Neural progenitor cell (in vitro differentiated cells): ENCODE results near the gene TUB. TPM values are rescaled to one million over a fixed set of nuclear protein-coding genes. Genes with fewer than 3 reads are reported as not detected.

ENCODE experiments used
- DNase-seq: peaks from one replicate; pipeline ENCODE4 v3.0.0-alpha.2; 2016; ENCODE audit warnings: low spot score
- H2AFZ ChIP-seq: fragments of 200-600 bp; sonication (generic); replicated peaks from 2 replicates; pipeline ENCODE4 v1.6.1; 2016; ENCODE audit warnings: antibody characterized with exemption
- H3F3A ChIP-seq: fragments of 200-600 bp; sonication (generic); 2 replicates; pipeline ENCODE4 v1.6.1; 2016; ENCODE audit warnings: antibody characterized with exemption, low read depth
- H3K27ac ChIP-seq: fragments of 200-600 bp; sonication (generic); 2 replicates; pipeline ENCODE4 v1.5.1; 2016; ENCODE audit warnings: mild to moderate bottlenecking
- H3K27me3 ChIP-seq: fragments of 200-600 bp; sonication (generic); 2 replicates; pipeline ENCODE4 v1.6.1; 2016; ENCODE audit warnings: mild to moderate bottlenecking, moderate library complexity
- H3K36me3 ChIP-seq: fragments of 200-600 bp; sonication (generic); 2 replicates; pipeline ENCODE4 v1.5.1; 2016
- H3K4me1 ChIP-seq: fragments of 200-600 bp; sonication (generic); 2 replicates; pipeline ENCODE4 v1.6.1; 2016; ENCODE audit warnings: mixed run types
- H3K4me2 ChIP-seq: fragments of 200-600 bp; sonication (generic); 2 replicates; pipeline ENCODE4 v1.6.1; 2016
- H3K4me3 ChIP-seq: fragments of 200-600 bp; sonication (generic); 2 replicates; pipeline ENCODE4 v1.5.1; 2016
- H3K79me2 ChIP-seq: fragments of 200-600 bp; sonication (generic); 2 replicates; pipeline ENCODE4 v1.6.1; 2016; ENCODE audit warnings: low read depth
- H3K9ac ChIP-seq: fragments of 200-600 bp; sonication (generic); 2 replicates; pipeline ENCODE4 v1.6.1; 2016
- H3K9me3 ChIP-seq: fragments of 200-600 bp; sonication (generic); 2 replicates; pipeline ENCODE4 v1.5.1; 2016; ENCODE audit warnings: low read depth
- H4K20me1 ChIP-seq: fragments of 200-600 bp; sonication (generic); 2 replicates; pipeline ENCODE4 v1.6.1; 2016; ENCODE audit warnings: low read depth
- H3K27ac Mint-ChIP-seq: 3 replicates; pipeline ENCODE4 v1.8.0; 2021; ENCODE audit warnings: mixed read lengths
- H3K27me3 Mint-ChIP-seq: 2 replicates; pipeline ENCODE4 v1.8.0; 2022; ENCODE audit warnings: low read depth, mild to moderate bottlenecking, inconsistent platforms, moderate library complexity, mixed read lengths; ENCODE audit not compliant: insufficient read depth
- H3K36me3 Mint-ChIP-seq: 3 replicates; pipeline ENCODE4 v1.8.0; 2021; ENCODE audit warnings: mixed read lengths
- H3K4me1 Mint-ChIP-seq: 3 replicates; pipeline ENCODE4 v1.8.0; 2021; ENCODE audit warnings: mixed read lengths
- H3K4me3 Mint-ChIP-seq: 3 replicates; pipeline ENCODE4 v1.8.0; 2021; ENCODE audit warnings: mild to moderate bottlenecking, moderate library complexity, mixed read lengths
- H3K9me3 Mint-ChIP-seq: 3 replicates; pipeline ENCODE4 v1.8.0; 2020; ENCODE audit warnings: mixed read lengths
- EZH2 ChIP-seq: fragments of 200-600 bp; sonication (generic); IDR thresholded peaks from 2 replicates; pipeline ENCODE4 v1.6.1; 2017; ENCODE audit warnings: antibody characterized with exemption, mild to moderate bottlenecking, moderate library complexity
- EZH2phosphoT487 ChIP-seq: fragments of 200-600 bp; sonication (generic); IDR thresholded peaks from 2 replicates; pipeline ENCODE4 v1.6.1; 2017; ENCODE audit warnings: antibody characterized with exemption
- total RNA-seq: library from RNA; depleted of rRNA; stranded (reverse); fragments of >200 nt; gene quantifications from 2 replicates; pipeline ENCODE4 v1.2.3, GENCODE V29; 2015; ENCODE audit warnings: low replicate concordance
- TF ChIP-seq, protein P1 (sequence below): fragments of 200-600 bp; sonication (generic); IDR thresholded peaks from 2 replicates; pipeline ENCODE4 v1.5.1; 2017; ENCODE audit warnings: antibody characterized with exemption, mild to moderate bottlenecking

Gene TUB
- total RNA-seq, 1 donor from 2014 or later, result 28.7 TPM

GRCh38 chr11:8122173-8122764, 41.3 kb downstream of the TUB start:
- Histone ChIP-seq H3K27ac (no peak overlapping the region), H3K36me3 (peaks cover 5% of the 10 kb centered on the region), H3K79me2 (no peaks in the 10 kb centered on the region), H3K4me3 (no peak overlapping the region), H3K4me1 (no peaks in the 10 kb centered on the region), H2AFZ (no peak overlapping the region), H3F3A (no peaks in the 10 kb centered on the region), H3K9me3 (no peaks in the 10 kb centered on the region), H4K20me1 (no peaks in the 10 kb centered on the region), H3K27me3 (no peaks in the 10 kb centered on the region), H3K4me2 (no peak overlapping the region), H3K9ac (no peak overlapping the region)
- no peak for TF ChIP-seq EZH2phosphoT487
- TF ChIP-seq, protein P1, sequence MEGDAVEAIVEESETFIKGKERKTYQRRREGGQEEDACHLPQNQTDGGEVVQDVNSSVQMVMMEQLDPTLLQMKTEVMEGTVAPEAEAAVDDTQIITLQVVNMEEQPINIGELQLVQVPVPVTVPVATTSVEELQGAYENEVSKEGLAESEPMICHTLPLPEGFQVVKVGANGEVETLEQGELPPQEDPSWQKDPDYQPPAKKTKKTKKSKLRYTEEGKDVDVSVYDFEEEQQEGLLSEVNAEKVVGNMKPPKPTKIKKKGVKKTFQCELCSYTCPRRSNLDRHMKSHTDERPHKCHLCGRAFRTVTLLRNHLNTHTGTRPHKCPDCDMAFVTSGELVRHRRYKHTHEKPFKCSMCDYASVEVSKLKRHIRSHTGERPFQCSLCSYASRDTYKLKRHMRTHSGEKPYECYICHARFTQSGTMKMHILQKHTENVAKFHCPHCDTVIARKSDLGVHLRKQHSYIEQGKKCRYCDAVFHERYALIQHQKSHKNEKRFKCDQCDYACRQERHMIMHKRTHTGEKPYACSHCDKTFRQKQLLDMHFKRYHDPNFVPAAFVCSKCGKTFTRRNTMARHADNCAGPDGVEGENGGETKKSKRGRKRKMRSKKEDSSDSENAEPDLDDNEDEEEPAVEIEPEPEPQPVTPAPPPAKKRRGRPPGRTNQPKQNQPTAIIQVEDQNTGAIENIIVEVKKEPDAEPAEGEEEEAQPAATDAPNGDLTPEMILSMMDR, result no peak
- Mint-ChIP-seq H3K27me3 (no peaks in the 10 kb centered on the region), H3K9me3 (peaks cover 18% of the 10 kb centered on the region), H3K4me1 (no peaks in the 10 kb centered on the region), H3K36me3 (peaks cover 12% of the 10 kb centered on the region), H3K27ac (no peak overlapping the region), H3K4me3 (no peak overlapping the region)
- no peak for DNase-seq

DNA sequence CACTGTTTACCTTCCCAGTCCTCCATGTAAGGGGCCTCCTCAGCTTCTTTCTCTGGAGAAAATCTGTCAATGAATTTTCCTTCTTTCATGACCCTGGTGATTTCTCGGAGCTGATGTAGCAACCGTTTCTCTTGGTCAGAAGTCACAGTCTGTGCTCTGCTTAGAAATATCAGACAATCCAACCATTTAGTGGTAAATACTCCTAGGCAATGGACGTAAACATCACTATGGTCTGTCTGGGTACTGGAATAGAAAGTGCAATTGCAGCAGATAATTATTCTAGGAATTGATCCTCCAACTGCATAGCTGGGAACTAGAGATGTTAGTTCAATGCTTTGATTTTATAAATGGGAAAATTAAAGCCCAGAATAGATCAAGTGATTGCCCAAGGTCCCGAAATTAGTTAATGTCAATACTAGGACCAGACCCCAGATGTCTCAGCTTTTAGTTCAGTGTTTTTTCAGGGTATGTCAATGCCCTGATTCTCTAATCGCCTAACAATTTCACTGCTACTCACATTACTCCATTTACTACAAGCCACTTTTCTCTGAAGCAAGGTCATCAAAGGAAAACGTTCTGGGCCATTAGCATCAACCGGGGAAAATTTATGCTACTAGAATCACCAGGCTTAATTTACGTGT, 45.8 kb downstream of the TUB start:
- Histone ChIP-seq H3K27me3 (no peaks in the 10 kb centered on the region), H3K9ac (no peak overlapping the region), H3K36me3 (no peaks in the 10 kb centered on the region), H2AFZ (no peak overlapping the region), H3K79me2 (no peaks in the 10 kb centered on the region), H3K4me2 (no peak overlapping the region), H4K20me1 (no peaks in the 10 kb centered on the region), H3K4me1 (no peaks in the 10 kb centered on the region), H3K9me3 (no peaks in the 10 kb centered on the region), H3F3A (no peaks in the 10 kb centered on the region), H3K4me3 (no peak overlapping the region), H3K27ac (no peak overlapping the region)
- H3K27ac Mint-ChIP-seq, result no peak overlapping the region
- TF ChIP-seq EZH2 (no peak), EZH2phosphoT487 (no peak)
- TF ChIP-seq, protein P1, result no peak
- no peak overlapping the region for H3K4me3 Mint-ChIP-seq
- peaks cover 4% of the 10 kb centered on the region for H3K36me3 Mint-ChIP-seq
- no peaks in the 10 kb centered on the region for H3K4me1 Mint-ChIP-seq
- no peak for DNase-seq
- H3K9me3 Mint-ChIP-seq, result no peaks in the 10 kb centered on the region
- no peaks in the 10 kb centered on the region for H3K27me3 Mint-ChIP-seq

DNA sequence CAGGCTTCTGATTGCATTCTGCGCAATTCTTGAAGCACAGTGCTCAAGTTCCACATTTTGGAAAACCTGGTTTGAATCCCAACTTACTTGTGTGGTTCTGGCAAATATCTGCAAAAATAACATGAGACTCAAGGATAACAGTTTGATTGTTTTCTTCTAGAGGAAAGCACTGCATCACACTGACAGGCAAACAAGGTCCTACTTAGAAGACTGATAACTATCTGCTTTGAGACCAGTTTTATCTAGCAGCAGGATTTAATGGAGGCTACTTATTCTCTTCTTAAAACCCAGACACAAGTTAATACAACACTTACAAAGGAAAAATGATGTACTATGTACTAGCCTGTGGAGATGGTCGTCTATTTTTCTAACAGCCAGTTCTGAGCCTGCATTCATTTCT, 46.4 kb downstream of the TUB start:
- no peak overlapping the region for H3K4me3 ChIP-seq

More for the DNA sequence above, 46.4 kb downstream of the TUB start:
- Mint-ChIP-seq H3K27me3 (no peaks in the 10 kb centered on the region), H3K36me3 (peaks cover 4% of the 10 kb centered on the region), H3K4me3 (no peak overlapping the region), H3K9me3 (no peaks in the 10 kb centered on the region), H3K4me1 (no peaks in the 10 kb centered on the region), H3K27ac (no peak overlapping the region)
- no peaks in the 10 kb centered on the region for H3K79me2 ChIP-seq
- H2AFZ ChIP-seq, result no peak overlapping the region
- no peak for DNase-seq
- no peaks in the 10 kb centered on the region for H3F3A ChIP-seq
- no peak overlapping the region for H3K9ac ChIP-seq
- H3K9me3 ChIP-seq, result no peaks in the 10 kb centered on the region
- H3K4me2 ChIP-seq, result no peak overlapping the region
- no peaks in the 10 kb centered on the region for H4K20me1 ChIP-seq
- H3K36me3 ChIP-seq, result no peaks in the 10 kb centered on the region
- no peaks in the 10 kb centered on the region for H3K27me3 ChIP-seq
- TF ChIP-seq, protein P1, result no peak
- TF ChIP-seq EZH2 (no peak), EZH2phosphoT487 (no peak)
- no peak overlapping the region for H3K27ac ChIP-seq
- H3K4me1 ChIP-seq, result no peaks in the 10 kb centered on the region
